ENCODE data around the gene SAMD4B.
A peak's percentile ranks its signal among the peaks of the same experiment; 100 is the strongest.
"Not testable (repeated sequence)": the region's sequence is repeated elsewhere in the genome, so short reads cannot be mapped to it uniquely, and the experiment has no call there.

Gene SAMD4B

GRCh38 chr19:39365531-39365930, 23.3 kb downstream of the SAMD4B start:
- DNase-seq (ENCODE audit: low read depth, low spot score), result no peak

- no peak for DNase-seq (ENCODE audit: low read depth, low spot score)
Measured at GRCh38 chr19:39369200-39369599, 27.0 kb downstream of the SAMD4B start.

- DNase-seq (ENCODE audit: low read depth, low spot score), result peak; percentile 37
Measured at GRCh38 chr19:39370735-39371134, 28.5 kb downstream of the SAMD4B start.

GRCh38 chr19:39372047-39372802, 30.0 kb downstream of the SAMD4B start:
- no peak for DNase-seq (ENCODE audit: low read depth, low spot score)

GRCh38 chr19:39372941-39373340, 30.7 kb downstream of the SAMD4B start:
- DNase-seq (ENCODE audit: low read depth, low spot score), result no peak

- no peak for DNase-seq (ENCODE audit: low read depth, low spot score)
Measured at GRCh38 chr19:39375929-39376328, 33.7 kb downstream of the SAMD4B start.

GRCh38 chr19:39377373-39378362, 35.4 kb downstream of the SAMD4B start:
- DNase-seq (ENCODE audit: low read depth, low spot score), result no peak

GRCh38 chr19:39379366-39379765, 37.1 kb downstream of the SAMD4B start:
- DNase-seq (ENCODE audit: low read depth, low spot score), result not testable (repeated sequence)

GRCh38 chr19:39379865-39380396, 37.7 kb downstream of the SAMD4B start:
- no peak for DNase-seq (ENCODE audit: low read depth, low spot score)

GRCh38 chr19:39380521-39381502, 38.6 kb downstream of the SAMD4B start:
- DNase-seq (ENCODE audit: low read depth, low spot score), result no peak

- DNase-seq (ENCODE audit: low read depth, low spot score), result no peak
Measured at GRCh38 chr19:39381910-39382611, 39.8 kb downstream of the SAMD4B start.

- no peak for DNase-seq (ENCODE audit: low read depth, low spot score)
Measured at GRCh38 chr19:39382991-39383828, 41.0 kb downstream of the SAMD4B start.

- no peak for DNase-seq (ENCODE audit: low read depth, low spot score)
Measured at GRCh38 chr19:39384839-39385568, 42.8 kb downstream of the SAMD4B start.

- no peak for DNase-seq (ENCODE audit: low read depth, low spot score)
Measured at GRCh38 chr19:39385629-39386411, 43.6 kb downstream of the SAMD4B start.

- no peak for DNase-seq (ENCODE audit: low read depth, low spot score)
Measured at GRCh38 chr19:39386557-39386956, 44.3 kb downstream of the SAMD4B start.

- no peak for DNase-seq (ENCODE audit: low read depth, low spot score)
Measured at GRCh38 chr19:39388657-39389056, 46.4 kb downstream of the SAMD4B start.

GRCh38 chr19:39389631-39390414, 47.6 kb downstream of the SAMD4B start:
- no peak for DNase-seq (ENCODE audit: low read depth, low spot score)

All from ELF-1 (cell line).